DOHH2 (cell line): Measurements from ENCODE around the gene GRM2.

Experiments used
- EZH2phosphoT487 ChIP-seq: fragments of 200-600 bp; sonication (generic); IDR thresholded peaks from 2 replicates; pipeline ENCODE4 v1.6.1; 2017; ENCODE audit warnings: borderline replicate concordance, mild to moderate bottlenecking, antibody characterized with exemption, low read length, moderate library complexity, mixed read lengths
- TF ChIP-seq, protein P1 (sequence below): fragments of 200-600 bp; sonication (generic); IDR thresholded peaks from one replicate; pipeline ENCODE4 v1.5.1; 2014; ENCODE audit warnings: antibody characterized with exemption, mild to moderate bottlenecking, low read depth, low read length; ENCODE audit not compliant: poor library complexity, severe bottlenecking

DNA sequence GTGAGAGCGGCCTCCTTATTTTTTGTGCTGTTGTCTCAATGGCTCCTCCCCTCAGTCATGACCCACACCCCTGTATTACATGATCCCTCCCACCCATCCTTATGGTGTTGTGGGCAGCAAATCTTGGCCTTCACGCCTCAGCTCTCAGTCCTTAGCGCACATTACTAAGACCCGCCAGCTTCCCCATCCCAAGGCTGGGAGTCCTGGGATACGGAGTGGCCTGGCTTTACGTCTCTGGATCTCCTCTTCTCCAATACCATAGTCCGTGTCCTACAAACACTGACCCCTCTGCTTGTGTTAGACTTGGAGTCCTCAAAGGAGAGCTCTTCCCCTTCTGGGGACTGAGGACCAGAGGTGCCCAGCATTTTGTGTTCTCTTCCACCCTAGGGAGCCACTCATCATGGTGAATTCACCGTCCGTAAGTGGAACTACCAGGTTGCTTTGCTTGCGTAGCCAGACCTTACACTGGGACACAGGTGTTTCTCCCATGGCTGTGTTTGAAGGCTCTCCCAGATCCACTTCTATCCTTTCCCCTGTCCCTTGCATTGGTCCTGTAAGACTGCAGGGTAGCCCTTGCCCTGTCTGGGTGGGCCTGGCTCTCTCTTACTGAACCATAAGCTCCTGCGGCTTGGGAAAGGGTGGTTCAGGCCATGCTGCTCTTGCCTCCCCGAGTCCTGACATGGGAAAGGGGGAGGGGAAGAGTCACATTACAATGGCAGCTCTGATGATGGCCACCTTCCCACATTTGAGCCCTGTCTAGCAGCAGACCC is 13.6 kb downstream of the GRM2 start:
- TF ChIP-seq, protein P1, sequence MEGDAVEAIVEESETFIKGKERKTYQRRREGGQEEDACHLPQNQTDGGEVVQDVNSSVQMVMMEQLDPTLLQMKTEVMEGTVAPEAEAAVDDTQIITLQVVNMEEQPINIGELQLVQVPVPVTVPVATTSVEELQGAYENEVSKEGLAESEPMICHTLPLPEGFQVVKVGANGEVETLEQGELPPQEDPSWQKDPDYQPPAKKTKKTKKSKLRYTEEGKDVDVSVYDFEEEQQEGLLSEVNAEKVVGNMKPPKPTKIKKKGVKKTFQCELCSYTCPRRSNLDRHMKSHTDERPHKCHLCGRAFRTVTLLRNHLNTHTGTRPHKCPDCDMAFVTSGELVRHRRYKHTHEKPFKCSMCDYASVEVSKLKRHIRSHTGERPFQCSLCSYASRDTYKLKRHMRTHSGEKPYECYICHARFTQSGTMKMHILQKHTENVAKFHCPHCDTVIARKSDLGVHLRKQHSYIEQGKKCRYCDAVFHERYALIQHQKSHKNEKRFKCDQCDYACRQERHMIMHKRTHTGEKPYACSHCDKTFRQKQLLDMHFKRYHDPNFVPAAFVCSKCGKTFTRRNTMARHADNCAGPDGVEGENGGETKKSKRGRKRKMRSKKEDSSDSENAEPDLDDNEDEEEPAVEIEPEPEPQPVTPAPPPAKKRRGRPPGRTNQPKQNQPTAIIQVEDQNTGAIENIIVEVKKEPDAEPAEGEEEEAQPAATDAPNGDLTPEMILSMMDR = no peak
- no peak for TF ChIP-seq EZH2phosphoT487
